HG03280 (cell line): ENCODE results near the gene NCOA1.
A peak's percentile ranks its signal among the peaks of the same experiment; 100 is the strongest.

Experiments used
- ATAC-seq: cut with Tn5 transposase; IDR thresholded peaks from one replicate; pipeline ENCODE4 v1.9.1; 2021; ENCODE audit warnings: mild to moderate bottlenecking, moderate library complexity; ENCODE audit not compliant: unreplicated experiment

The NCOA1 gene

DNA sequence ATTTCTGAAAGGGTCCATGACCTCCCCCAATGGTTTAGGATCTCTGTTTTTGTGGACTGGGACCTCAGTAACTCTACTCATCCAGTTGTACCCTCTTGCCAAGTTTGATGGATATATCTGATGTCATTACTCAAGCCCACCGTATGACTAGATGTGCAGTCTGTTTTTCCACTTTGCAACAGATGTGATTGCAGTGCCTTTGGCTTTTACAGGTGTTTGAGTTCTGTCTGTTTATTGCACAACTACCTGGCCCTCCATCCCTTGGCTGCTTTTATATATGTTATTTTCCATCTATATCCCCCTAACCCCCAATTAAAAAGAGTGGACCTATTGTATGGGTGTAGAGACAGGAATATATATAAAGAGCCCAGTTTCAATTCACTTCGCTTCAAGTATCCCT, 10.8 kb downstream of the NCOA1 start:
- ATAC-seq: no peak

DNA sequence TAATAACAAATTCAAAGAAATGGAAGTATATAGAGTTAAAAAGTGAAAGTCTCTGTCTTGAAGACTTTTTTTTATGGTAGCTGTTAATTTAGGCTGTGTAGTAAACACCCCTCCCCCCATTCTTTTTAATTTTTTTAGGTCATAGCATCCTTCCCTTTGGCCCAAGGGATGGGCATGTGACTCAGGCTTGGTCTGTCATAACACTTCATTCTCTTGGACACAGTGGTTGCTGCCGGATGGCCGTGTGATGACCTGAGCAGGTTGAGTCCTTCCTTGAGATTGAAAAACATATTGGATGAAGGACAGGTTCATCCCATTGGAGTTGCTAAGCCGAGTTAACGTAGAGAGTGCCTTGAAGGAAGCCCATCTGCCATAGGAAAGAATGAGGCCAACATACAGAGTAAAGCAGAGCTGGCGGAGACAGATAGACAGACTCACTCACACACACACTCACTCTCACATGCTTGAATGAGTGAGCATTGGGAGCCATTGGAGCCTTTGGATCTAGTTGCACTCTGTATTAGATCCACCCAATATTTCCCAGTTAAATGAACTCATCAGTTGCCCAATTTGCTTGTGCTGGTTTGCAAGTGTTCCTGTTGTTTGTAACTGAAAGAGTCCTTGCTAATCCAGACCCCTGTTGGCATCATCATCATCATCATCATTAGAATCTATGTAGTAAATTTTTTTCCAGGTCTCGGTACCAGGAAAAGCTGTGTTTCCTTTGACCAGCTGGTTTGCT, 14.7 kb downstream of the NCOA1 start:
- no peak for ATAC-seq

DNA sequence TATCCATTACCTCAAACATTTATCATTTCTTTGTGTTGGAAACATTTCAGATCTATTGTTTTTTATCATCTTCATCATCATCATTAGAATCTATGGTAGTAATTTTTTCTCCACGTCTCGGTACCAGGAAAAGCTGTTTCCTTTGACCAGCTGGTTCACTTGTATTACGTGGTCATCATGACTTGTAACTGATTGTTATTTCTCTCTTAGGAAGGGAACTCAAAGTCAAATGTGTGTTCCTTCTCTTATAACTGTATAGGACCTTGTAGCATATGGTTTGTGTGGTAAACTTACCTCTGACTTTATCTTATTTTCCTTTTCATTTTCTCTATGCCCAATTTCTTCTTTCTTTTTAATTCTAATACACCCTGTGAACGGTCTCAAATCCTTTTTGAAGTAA, 16.5 kb downstream of the NCOA1 start:
- ATAC-seq: no peak

DNA sequence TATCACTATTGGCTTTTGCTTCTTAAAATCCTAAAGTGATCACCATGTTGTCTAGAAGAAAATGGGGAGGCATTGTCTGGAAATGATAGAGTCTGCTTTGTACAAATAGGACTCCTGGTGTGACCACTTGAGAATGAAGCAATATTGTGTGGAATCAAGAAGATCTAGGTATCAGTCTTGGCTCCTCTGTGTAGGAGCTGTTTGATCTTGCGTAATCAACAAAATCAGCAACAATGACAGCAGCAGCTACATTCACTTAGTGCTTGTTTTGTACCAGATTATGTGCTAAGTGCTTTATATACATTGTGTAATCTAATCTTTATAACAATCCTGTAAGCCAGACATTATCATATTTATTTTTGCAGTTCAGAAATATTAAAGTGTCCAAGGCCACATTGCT, 17.8 kb downstream of the NCOA1 start:
- ATAC-seq: no peak

DNA sequence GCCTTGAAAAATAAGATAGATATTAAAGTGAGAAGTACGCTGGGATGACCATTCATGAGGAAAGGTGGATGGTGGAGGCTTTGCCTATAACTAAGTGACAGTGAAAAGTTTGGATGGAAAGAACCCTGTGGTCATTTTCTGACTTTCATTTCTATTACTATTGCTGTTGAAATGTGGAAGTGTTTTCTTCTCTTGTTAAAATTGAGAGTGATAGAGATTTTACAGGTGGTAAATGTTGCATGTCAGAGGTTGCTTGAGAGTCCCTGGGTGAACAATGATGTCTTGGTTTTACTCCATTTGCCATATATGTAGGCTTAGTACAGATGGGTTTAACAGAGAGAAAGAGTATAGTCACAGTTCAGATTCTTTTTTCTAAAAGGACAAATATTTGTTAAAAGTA, 18.4 kb downstream of the NCOA1 start:
- peak; percentile 78 for ATAC-seq

DNA sequence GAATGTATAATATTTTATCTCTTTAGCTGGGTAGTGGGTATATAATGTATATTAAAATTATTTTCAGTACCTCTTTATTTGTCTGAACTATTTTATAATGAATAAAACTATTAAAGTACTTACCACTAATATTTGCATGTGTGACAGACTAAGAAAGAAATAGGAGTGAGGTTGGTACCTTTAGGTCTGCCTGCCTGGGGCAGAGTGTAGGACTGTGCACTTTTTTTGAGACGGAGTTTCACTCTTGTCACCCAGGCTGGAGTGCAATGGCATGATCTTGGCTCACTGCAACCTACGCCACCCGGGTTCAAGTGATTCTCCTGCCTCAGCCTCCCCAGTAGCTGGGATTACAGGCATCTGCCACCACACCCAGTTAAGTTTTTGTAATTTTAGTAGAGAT, 18.8 kb downstream of the NCOA1 start:
- no peak for ATAC-seq

DNA sequence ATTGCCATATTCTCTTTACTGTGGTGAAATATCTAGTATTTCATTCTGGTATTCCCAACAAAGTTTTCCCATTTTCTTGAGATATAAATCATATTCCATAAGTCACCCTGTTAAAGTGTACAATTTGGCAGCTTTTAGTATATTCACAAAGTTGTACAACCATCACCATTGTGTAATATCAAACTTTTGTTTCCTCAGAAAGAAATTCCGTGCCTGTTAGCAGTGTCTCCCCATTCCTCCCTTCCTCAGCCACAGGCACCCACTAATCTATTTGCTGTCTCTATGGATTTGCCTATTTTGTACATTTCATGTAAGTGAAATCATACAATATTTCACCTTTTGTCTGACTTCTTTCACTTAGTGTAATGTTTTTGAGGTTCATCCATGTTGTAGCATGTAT, 19.7 kb downstream of the NCOA1 start:
- no peak for ATAC-seq

DNA sequence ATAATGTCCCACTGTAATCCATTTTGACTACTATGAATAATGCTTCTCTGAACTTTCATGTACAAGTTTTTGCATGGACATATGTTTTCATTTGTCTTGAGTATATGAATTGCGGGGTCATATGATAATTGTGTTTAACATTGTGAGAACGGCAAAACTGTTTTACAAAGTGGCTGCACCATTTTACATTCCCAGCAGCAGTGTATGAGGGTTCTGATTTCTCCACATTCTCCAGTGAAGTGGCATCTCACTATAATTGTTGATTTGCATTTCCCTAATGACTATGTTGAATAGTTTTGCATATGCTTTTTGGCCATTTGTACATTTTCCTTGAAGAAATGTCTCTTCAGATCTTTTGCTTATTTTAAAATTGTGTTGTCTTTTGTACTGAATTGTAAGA, 20.1 kb downstream of the NCOA1 start:
- ATAC-seq: no peak

DNA sequence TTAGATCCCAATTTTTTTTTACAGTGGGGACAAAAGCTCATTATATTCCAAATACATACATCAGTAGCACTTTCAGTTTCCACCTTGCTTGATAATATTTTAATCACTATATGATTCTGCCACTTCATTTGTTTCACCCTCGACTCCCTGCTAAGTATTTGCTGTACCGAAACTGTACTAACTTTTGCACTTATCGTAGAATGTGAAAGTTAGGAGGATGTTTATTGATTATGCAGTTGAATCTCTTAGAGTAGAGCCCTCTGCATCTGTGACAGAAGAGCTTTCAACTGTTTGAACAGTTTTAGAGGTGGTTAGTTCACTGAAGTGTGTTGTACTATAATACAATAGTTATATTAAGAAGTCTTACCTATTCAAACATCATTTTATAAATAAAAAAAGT, 20.8 kb downstream of the NCOA1 start:
- ATAC-seq: no peak

DNA sequence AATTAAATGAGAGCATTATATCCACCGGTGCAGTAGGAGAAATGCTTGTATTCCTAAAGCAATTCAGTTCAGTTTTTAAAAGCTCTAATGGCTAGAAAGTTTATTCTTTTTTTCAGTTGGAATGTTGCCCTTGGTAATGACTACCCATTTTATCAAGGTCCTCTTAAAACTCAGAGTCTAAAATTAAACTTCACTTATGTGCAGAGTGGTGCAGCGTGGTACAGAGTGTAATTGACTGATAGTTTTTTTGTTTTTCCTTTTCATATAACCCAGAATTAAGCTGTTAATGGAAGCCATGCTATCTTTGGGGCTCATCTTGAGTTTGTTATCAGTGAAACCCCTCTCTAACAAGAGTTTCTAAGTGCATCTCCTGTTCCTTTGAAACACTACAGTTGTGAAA, 21.4 kb downstream of the NCOA1 start:
- no peak for ATAC-seq

DNA sequence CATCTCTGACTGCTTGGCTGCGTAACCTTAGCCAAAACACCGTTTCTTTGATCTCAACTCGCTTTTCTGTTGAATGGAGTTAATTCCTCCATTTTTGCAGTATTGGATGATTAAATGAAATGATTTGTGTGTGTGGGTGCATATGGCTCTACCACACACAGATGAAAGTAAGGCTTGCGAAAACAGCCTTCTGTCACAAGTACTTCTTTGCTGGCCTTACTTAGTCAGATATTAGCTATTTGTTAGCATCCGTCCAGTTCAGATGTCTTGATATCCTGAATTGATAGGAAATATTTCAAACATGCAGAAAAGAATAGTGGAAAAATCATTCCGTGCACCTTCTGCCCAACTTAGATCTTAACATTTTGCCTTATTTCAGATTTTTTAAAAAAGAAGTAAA, 21.8 kb downstream of the NCOA1 start:
- no peak for ATAC-seq

DNA sequence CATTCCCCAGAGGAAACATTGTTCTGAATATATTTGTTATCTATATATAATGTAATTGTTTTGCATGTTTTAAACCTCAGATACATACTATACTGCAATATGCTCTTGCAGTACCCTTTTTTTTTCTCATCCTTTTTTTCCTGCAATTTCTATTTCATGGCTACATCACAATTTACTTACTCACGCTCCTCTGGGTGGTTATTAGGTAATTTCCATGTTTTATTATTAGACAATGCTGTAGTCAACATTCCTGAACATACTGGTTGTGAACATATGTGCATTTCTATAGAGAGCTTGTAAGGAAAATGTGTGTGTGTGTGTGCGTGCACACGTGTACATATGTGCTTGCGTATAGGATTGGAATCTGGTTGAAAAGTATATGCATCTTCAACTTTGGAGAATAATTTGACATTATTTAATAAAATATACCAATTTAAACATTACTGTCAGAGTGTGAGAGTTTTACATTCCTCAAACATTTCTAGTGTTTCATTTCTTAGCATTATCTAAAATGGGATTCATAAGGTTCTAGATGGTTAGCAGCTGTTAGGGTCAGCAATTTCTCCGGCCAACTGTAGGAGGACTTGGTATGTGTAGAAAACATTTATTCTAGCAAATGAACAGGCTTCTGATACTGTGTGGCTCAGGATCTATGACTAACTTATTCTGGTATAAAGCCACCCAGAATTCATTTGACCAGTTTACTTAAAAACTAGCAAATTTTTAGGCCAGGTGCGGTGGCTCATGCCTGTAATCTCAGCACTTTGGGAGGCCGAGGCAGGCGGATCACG, 22.4 kb downstream of the NCOA1 start:
- no peak for ATAC-seq

DNA sequence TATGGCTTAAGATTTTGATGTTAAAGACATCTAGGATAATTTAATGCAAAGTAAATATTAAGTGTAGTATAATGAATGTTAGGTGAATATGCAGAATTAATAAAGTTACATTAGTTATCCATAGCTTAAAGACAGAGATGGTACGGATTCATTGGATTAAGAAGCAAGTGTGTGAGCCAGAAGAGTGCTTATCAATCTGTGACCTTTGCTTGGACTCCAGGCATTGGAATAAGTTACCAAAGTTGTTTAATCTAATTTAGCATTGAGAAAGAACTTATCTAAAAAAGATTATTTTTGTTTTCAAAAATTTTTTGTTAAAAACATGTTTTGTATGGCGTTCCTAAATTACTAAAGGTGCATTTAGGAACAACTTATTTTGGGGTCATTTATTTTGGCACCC, 23.8 kb downstream of the NCOA1 start:
- no peak for ATAC-seq

DNA sequence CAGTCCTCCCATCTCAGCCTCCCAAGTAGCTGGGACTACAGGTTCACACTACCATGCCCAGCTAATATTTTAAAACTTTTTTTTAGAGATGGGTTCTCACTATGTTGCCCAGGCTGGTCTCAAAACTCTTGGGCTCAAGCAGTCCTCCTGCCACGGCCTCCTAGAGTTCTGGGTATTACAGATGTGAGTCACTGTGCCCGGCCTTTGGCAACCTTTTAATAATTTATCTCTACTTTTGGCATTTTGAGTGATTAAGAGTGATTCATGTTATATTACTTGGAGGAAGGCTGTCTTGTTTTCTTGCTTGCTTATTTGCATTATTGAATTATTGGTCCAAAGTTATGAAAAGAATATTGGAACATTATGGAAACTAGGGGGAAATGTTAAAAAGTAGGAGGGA, 24.3 kb downstream of the NCOA1 start:
- no peak for ATAC-seq

DNA sequence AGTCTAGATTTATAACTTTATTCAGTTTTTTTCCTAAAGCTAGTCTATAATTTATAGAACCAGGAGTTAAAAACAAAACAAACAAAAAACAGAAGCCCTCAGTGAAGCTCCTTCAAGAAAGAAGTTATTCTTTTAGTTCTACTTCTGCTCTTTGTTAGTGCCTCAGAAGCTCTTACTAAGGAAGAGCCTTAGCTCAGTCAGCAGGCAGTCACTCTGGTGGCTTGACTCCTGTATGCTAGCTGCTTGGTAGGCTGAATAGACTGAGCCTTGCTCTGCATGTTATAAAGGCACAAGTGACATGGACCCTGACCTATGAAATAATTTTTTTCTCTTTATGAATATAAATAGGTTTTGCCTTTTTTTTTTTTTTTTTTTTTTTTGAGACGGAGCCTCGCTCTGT, 24.8 kb downstream of the NCOA1 start:
- ATAC-seq: no peak

DNA sequence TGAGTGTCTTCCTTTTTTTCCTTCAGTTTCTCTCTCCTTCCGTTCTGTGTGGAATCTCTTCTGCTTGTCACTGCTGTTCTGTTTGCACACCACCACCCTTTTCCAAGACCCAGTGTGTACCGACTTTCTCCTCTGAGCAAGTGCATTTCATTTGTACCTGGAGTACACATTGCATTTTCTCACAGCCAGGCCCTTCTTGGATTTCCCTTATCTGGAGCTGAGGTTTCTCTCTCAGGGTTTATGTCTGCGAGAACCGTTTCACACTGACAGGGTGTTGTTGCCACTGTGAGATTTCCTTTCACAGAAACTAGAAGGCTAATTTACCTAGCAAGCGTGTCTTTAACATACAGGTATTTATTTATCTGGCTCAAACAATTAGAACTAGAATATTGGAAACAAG, 26.2 kb downstream of the NCOA1 start:
- no peak for ATAC-seq

DNA sequence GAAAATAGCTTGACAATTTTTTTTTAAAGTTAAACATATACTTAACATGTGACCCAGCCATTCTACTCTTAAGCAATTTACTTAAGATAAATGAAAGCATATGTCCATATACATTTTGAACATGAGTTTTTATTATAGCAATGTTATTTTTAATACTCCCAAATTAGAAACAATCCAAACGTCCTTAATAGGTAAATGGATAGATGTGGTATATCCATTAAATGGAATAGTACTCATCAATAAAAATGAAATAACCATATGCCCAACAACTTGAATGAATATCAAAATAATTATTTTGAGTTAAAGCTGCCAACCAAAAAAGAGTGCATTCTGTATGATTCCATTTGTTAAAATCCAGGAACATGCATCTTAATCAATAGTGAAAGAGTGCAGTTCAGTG, 29.1 kb downstream of the NCOA1 start:
- no peak for ATAC-seq

DNA sequence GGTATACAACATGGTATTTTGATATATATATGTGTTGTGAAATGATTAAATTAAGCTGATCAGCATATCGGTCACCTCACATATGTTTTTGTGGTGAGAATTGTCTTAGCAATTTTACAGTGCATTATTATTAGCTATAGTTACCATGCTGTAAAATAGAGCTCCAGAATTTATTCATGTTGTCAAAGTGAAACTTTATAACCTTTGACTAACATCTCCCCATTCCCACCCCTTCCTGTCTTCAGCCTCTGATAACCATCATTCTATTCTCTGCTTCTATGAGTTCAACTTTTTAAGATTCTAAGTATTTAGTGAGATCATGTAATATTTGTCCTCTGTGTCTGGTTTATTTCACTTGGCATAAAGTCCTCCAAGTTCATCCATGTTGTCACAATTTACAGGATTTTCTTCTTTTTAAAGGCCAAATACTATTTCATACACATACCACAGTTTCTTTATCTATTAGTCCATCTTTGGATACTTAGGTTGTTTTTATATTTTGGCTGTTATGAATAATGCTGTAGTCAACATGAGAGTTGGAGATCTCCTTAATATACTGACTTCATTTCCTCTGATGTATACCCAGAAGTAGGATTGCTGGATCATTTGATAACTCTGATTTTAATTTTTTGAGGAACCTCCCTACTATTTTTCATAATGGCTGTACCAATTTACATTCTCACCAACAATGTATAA, 30.3 kb downstream of the NCOA1 start:
- no peak for ATAC-seq

DNA sequence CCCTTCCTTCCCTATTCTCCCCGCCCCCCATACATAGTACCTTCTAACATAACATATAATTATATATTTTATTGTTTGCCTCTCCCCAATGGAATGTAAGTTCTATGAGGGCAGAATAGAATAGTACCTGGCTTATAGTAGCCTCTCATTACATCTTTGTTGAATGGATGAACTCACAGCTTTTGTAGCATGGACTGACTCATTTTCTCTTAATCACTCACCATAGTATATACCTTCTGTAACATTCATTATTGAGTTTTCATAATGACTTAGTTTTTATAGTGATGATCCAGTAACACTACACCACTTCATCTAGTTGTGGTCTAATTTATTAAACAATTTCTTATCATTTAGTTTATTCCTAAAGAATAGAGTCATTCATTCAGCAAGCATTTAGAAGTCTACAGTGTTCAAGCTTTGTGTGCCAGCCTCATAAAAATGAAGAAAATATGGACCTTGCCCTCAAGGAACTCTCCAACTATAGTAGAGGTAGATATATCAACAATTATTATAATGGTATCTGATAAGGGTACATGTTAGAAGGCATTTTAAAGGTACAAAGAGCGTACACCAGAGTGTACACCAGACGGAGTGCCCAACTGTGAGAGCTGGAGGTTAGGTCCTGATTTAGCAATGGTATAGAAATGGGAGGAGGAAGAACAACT, 31.1 kb downstream of the NCOA1 start:
- ATAC-seq: no peak

DNA sequence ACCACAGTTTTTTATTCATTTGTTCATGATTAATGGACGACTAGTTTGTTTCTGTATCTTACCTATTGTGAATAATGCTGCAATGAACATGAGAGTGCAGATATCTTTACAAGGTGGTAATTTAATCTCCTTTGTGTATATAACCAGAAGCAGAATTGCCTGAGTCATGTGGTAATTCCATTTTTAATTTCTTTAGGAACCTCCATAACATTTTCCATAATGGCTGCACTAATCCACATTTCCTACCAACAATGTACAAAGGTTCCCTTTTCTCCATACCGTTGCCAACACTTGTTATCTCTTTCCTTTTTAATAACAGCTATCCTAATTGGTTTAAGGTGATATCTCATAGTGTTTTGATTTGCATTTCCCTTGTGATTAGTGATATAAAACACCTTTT, 36.5 kb downstream of the NCOA1 start:
- no peak for ATAC-seq

DNA sequence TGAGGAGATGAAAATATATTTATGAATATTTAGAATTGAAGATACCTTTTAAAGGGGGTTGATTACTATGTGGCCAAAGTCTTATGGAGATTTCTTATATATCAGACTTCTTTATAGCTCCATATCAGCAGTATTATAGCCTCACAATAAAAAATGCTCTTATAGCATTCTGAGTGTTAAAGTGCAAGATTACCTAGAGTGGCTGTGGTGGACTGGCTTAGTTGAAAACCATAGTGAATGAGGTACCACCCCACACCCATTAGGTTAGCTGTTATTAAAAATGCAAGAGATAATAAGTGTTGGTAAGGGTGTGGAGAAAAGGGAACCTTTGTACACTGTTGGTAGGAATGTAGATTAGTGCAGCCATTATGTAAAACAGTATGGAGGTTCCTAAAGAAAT, 39.7 kb downstream of the NCOA1 start:
- ATAC-seq: no peak
